Measurements from ENCODE around the gene XYLT2.
"Not testable (repeated sequence)": the region's sequence is repeated elsewhere in the genome, so short reads cannot be mapped to it uniquely, and the experiment has no call there.

XYLT2 gene

GRCh38 chr17:50314456-50315011, 31.4 kb upstream of the XYLT2 start:
- Mint-ChIP-seq H3K4me3 (no peak overlapping the region), H3K27ac (no peak overlapping the region), H3K4me1 (ENCODE audit: low read depth) (no peaks in the 10 kb centered on the region), H3K9me3 (ENCODE audit: low read depth) (no peaks in the 10 kb centered on the region), H3K36me3 (peaks cover 2% of the 10 kb centered on the region), H3K27me3 (peaks cover 12% of the 10 kb centered on the region)

- Mint-ChIP-seq H3K36me3 (peaks cover 2% of the 10 kb centered on the region), H3K27ac (no peak overlapping the region), H3K9me3 (ENCODE audit: low read depth) (no peaks in the 10 kb centered on the region), H3K27me3 (peaks cover 7% of the 10 kb centered on the region), H3K4me1 (ENCODE audit: low read depth) (no peaks in the 10 kb centered on the region), H3K4me3 (no peak overlapping the region)
These were observed 29.8 kb upstream of the XYLT2 start for GRCh38 chr17:50316016-50316587.

- H3K27ac Mint-ChIP-seq; H3K4me1 Mint-ChIP-seq (ENCODE audit: low read depth); H3K27me3 Mint-ChIP-seq; H3K9me3 Mint-ChIP-seq (ENCODE audit: low read depth); H3K4me3 Mint-ChIP-seq; H3K36me3 Mint-ChIP-seq: not testable (repeated sequence)
These were observed 29.3 kb upstream of the XYLT2 start for GRCh38 chr17:50316660-50317059.

DNA sequence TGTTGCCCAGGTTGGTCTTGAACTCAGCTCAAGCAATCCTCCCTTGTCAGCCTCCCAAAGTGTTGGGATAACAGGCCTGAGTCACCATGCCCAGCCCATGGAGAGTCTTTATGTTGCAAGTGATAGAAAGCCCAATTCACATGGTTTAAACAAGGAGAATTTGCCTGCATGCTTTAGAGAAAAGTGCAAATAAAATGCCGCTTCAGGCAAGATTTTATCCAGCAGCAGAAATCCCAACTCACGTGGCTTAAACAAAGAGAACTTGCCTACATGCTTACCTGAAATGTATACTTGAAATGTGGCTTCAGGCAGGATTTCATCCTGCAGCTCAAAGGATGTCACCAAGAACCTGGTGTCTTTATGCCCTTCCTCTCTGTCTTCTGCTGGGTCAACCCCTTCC, 28.8 kb upstream of the XYLT2 start:
- Mint-ChIP-seq H3K36me3 (peaks cover 2% of the 10 kb centered on the region), H3K27ac (no peak overlapping the region), H3K4me1 (ENCODE audit: low read depth) (no peaks in the 10 kb centered on the region), H3K9me3 (ENCODE audit: low read depth) (no peaks in the 10 kb centered on the region), H3K4me3 (no peak overlapping the region), H3K27me3 (peaks cover 5% of the 10 kb centered on the region)

- Mint-ChIP-seq H3K27ac (no peak overlapping the region), H3K4me1 (ENCODE audit: low read depth) (no peaks in the 10 kb centered on the region), H3K4me3 (no peak overlapping the region), H3K36me3 (peaks cover 2% of the 10 kb centered on the region), H3K27me3 (peaks cover 5% of the 10 kb centered on the region), H3K9me3 (ENCODE audit: low read depth) (no peaks in the 10 kb centered on the region)
These were observed 27.2 kb upstream of the XYLT2 start for GRCh38 chr17:50318501-50319285.

- Mint-ChIP-seq H3K4me3 (no peak overlapping the region), H3K36me3 (peaks cover 2% of the 10 kb centered on the region), H3K27me3 (peaks cover 3% of the 10 kb centered on the region), H3K9me3 (ENCODE audit: low read depth) (no peaks in the 10 kb centered on the region), H3K27ac (no peak overlapping the region), H3K4me1 (ENCODE audit: low read depth) (no peaks in the 10 kb centered on the region)
These were observed 26.5 kb upstream of the XYLT2 start for GRCh38 chr17:50319306-50320004.

DNA sequence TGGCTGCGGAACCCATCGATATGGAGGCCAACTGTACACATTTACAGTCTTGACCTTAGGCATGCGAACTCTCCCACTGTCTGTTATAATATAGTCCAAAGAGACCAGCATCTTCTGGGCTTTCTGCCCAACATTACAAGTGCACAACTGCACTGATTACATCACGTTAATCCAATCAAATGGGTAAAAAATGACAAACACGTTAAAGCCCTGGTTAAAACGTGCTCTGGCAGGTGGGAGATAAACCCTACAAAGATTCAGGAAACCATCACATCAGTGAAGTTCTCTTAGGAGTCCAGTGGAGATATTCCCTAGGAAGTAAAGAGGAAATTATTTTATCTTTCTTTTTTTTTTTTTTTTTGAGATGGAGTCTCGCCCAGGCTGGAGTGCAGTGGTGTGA, 23.7 kb upstream of the XYLT2 start:
- H3K9me3 Mint-ChIP-seq (ENCODE audit: low read depth), result no peaks in the 10 kb centered on the region
- H3K36me3 Mint-ChIP-seq, result no peaks in the 10 kb centered on the region
- no peak overlapping the region for H3K27ac Mint-ChIP-seq
- H3K4me1 Mint-ChIP-seq (ENCODE audit: low read depth), result no peaks in the 10 kb centered on the region
- no peaks in the 10 kb centered on the region for H3K27me3 Mint-ChIP-seq
- H3K4me3 Mint-ChIP-seq, result no peak overlapping the region

DNA sequence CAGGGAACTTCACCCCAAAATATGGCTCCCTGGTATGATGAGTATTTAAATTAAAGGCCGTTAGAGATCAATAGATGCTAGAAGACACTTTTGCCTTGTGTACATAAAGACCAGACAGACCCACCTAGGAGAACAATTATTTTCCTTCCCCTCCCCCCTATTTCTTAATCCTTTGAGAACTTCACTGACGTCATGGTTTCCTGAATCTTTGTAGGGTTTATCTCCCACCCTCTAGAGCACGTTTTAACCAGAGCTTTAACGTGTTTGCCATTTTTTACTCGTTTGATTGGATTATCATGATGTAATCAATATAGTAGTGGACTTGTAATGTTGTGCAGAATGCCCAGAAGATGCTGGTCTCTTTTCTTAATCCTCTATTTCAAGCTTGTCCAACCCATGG, 22.9 kb upstream of the XYLT2 start:
- no peak overlapping the region for H3K27ac Mint-ChIP-seq
- no peaks in the 10 kb centered on the region for H3K4me1 Mint-ChIP-seq (ENCODE audit: low read depth)

DNA sequence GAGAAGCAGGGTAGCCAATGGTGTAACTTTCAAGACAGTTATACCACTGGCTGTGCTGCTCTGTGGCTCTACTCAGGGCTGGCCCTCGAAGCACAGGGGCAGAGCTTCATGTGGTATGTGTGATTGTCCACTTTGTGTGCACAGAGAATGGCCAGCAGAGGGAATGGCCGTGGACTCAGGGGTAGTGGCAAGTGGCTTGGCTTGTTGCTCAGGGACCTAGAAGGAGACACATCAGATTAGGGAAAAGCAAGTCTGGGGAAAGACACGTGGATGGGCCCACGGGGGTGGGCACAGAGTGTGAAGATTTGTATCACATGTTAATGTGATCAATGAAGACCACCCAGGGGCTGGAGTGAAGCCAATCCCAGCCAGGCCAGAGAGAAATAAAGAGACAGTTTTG, 20.0 kb upstream of the XYLT2 start:
- Mint-ChIP-seq H3K4me1 (ENCODE audit: low read depth) (no peaks in the 10 kb centered on the region), H3K9me3 (ENCODE audit: low read depth) (no peaks in the 10 kb centered on the region), H3K27ac (no peak overlapping the region), H3K4me3 (no peak overlapping the region), H3K27me3 (peaks cover 1% of the 10 kb centered on the region), H3K36me3 (no peaks in the 10 kb centered on the region)

More for the DNA sequence above, 22.9 kb upstream of the XYLT2 start:
- Mint-ChIP-seq H3K9me3 (ENCODE audit: low read depth) (no peaks in the 10 kb centered on the region), H3K4me3 (no peak overlapping the region), H3K36me3 (no peaks in the 10 kb centered on the region), H3K27me3 (no peaks in the 10 kb centered on the region)

- Mint-ChIP-seq H3K36me3 (no peaks in the 10 kb centered on the region), H3K9me3 (ENCODE audit: low read depth) (no peaks in the 10 kb centered on the region), H3K4me3 (no peak overlapping the region), H3K4me1 (ENCODE audit: low read depth) (no peaks in the 10 kb centered on the region), H3K27me3 (peaks cover 1% of the 10 kb centered on the region), H3K27ac (no peak overlapping the region)
These were observed 19.0 kb upstream of the XYLT2 start for GRCh38 chr17:50326831-50327364.

DNA sequence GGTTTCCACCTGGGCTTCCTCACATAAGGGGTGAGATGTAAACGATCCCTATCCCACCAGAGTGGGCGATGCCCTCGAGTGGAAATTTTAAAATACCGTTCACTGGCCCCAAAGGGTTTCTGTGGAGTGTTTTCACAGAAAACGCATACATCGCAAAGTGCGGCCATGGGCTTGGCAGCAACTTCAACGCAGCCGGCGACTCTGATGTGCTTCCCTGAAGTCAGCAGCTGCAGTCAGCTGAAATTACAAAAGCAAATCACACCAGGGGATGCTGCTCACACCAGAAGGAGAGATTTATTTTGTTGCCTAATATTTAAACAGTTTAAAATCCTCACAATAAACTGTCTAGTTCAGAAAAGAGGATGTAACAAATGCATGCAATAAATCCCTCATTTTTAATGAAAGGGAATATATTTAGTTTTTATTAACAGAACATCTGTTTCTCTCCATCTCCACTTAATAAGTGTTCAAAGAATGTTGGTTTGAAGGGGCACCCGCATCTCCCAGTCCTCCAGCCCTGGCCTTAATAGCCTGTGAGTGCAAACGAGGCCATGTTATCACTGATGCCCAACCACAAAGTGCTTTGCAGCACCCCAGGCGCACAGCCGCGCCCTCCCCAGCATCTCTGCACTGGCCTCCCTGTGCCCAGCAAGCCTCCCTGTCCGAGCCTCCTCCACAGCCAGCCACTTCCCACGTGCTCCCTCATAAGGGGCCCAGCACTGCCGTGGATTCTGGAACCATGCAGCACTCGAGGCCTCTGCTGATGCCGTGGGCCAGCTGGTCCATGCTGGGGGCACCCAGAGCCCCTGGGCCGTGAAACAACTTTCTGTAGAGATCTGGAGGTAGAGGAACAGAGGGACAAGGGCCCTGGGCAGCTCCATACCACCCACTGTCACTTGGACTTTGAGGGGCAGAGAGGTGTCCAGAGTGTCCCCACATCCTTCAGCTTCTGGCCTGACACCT, 17.3 kb upstream of the XYLT2 start:
- Mint-ChIP-seq H3K27me3 (peaks cover 1% of the 10 kb centered on the region), H3K36me3 (no peaks in the 10 kb centered on the region), H3K27ac (no peak overlapping the region), H3K4me3 (no peak overlapping the region), H3K9me3 (ENCODE audit: low read depth) (no peaks in the 10 kb centered on the region), H3K4me1 (ENCODE audit: low read depth) (peaks cover 4% of the 10 kb centered on the region)

GRCh38 chr17:50329716-50330115, 16.2 kb upstream of the XYLT2 start:
- no peak overlapping the region for H3K4me3 Mint-ChIP-seq
- no peak overlapping the region for H3K27ac Mint-ChIP-seq
- peaks cover 1% of the 10 kb centered on the region for H3K27me3 Mint-ChIP-seq
- H3K36me3 Mint-ChIP-seq, result no peaks in the 10 kb centered on the region
- H3K9me3 Mint-ChIP-seq (ENCODE audit: low read depth), result no peaks in the 10 kb centered on the region
- H3K4me1 Mint-ChIP-seq (ENCODE audit: low read depth), result peaks cover 7% of the 10 kb centered on the region

- no peak overlapping the region for H3K27ac Mint-ChIP-seq
- H3K36me3 Mint-ChIP-seq, result no peaks in the 10 kb centered on the region
- peaks cover 7% of the 10 kb centered on the region for H3K4me1 Mint-ChIP-seq (ENCODE audit: low read depth)
- no peaks in the 10 kb centered on the region for H3K9me3 Mint-ChIP-seq (ENCODE audit: low read depth)
- H3K4me3 Mint-ChIP-seq, result no peak overlapping the region
- peaks cover 1% of the 10 kb centered on the region for H3K27me3 Mint-ChIP-seq
These were observed 15.7 kb upstream of the XYLT2 start for GRCh38 chr17:50330151-50330775.
